NCI-H345 (cell line): ENCODE results near the gene AKAP8.
A peak's percentile ranks its signal among the peaks of the same experiment; 100 is the strongest.

Experiments used
- DNase-seq: peaks from one replicate; lab custom pipeline; 2025; lab: John Stamatoyannopoulos, UW

The AKAP8 gene

DNA sequence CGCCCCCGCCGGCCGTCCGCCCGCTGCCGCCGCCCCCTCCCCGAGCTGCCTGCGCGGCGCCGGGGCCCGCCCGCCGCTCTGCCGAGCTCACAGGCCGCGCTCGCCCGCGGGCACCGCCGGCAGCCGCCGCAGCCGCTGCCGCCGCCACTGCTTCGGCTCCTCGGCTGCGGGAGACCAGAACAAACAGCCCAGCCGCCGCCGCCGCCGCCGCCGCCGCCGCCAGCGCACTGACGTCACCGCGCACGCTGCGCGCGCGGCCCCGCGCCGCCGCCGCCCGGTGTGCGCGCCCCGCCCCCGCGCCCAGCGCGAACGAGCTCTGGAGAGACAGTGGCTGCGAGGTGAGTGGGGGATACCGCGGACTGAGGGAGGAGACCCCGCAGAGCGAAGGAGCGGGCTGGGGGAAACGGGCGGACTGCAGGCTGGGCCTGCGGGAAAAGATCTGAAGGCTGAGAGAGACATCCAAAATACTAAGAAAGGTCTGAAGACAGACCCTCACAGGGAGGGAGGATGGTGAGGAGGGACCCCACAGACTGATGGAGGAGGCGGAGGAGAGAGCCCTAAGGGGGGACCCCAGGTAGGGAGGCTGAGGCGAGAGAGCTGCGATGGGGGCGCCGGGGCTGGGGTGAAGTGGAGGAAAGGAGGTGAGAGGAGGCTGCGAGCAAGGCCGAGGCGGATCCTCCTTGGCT lies 47.1 kb downstream of the AKAP8 start, which contains the start of gene BRD4:
TSS of gene BRD4 (minus strand) at position 229 of the 686 bp plus-strand sequence. CDS start 59,440 bp downstream, outside the sequence.
- DNase-seq, result peak; percentile 53

DNA sequence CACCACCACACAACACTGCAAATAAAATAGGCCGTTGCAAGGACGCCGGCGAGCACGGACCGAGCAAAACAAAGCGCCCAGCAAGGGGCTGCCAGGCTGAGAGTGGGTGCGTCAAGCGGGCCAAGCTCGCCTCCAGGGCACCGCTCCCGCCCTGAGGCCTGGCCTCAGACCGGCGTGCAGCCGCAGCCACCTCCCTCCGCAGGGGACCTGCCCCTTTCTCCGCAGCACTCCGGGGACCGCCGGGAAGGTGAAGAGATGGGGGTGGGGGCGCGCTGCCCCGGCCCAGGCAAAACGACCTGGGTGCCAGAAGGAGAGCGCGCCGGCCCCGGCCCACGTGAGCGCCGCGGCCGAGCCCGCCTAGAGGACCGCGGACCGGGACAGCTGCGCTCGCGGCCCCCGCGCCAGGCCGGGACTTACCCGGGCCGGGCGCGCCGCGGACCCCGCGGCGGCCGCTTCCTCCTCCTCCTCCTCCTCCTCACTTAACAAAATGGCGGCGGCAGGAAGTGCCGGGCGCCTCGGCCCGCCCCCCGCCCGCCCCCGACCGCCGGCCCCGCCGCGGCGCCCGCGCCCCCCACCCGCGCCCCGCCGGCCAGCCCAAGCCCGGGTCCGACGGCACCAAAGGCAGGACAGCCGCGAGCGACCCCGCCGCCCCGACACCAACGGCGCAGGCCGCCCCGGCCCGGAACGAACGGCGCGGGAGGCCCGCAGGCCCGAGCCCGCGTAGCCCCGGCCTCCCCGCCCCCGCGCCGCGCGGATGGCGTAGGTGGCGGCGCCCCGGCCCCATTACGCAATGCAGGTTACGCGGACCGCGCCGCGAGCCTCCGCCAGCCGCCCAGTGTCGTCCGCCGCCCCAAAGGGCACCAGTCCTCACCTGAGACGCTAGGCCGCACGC lies 47.9 kb downstream of the AKAP8 start:
- peak; percentile 27 for DNase-seq

DNA sequence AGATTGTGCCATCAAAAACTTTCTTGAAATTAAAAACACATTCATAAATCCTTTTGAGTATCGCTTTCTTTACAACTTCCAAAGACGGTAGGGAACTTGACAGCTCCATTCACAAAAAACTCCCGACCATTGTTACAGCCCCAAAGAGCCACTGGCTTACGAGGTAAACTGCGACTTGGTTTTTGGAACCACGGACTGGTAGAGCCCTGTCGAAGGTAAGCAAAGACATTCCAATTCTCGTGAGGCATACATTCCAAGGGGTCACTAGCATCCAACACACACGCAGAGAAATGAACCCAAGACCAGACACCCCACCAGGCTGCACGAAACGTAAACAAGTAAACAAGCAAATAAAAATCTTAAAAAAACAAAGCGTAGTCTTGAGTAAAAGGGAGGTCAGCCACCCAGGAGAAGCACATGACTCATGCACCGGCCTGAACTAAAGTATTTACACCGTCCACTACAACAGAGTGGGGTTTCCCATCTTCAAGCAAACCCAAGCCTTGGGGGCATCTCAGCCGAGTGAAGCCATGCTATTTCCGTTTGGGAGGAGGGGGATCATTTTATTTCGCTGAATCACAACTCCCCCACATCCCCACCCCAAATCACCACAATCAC lies 48.7 kb downstream of the AKAP8 start:
- no peak for DNase-seq

DNA sequence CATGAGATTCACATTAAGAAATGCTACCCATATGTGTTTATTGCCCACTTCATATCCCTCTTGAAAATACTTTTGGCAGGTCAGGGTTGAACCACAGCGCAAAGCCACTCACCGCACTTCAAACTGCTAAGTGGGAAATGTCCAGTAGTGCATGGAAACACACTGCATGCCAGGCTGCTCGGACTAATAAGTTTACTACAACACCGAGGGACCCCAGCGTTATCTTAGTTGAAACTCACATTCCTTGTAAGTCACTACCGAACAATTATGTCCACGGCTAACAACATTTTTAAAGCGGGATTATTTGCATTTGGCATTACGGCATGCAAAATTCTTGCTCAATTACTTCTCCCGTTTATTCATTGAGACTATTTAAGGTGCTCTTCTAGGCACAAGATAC lies 51.3 kb downstream of the AKAP8 start:
- no peak for DNase-seq

DNA sequence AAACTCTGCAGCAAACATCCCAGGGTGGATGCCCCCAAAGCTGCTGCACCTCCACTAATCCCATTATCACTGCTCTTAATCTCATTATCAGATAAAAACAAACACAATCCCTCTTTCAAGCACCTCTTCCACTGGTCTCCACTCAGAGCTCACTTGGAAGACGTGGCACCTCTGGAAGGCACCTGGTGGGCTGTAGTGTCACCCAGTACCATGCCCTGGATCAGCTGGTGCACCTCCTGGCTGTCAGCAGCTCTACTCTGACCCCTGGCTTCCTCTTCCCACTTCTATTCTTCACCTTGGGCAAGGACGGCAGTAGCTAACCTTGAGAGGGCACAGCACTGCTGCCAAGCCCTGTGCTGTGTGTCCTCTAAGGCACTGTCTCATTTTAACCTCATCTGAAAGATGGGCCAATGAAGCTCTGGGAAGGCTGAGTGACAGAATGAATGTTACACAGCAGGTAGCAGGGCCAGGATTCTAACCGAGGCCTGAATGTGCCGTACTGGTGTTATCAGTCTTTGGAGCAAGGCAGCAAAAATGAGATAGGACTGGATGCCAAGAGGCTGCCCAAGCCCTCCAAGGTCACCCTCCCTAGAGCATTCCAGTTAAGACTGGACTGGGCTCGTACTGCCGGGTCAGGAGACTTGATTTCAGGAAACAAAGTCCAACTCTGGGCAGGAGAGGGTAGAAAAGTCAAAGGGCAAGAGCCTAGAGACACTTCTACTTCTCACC lies 54.6 kb downstream of the AKAP8 start:
- DNase-seq, result no peak

DNA sequence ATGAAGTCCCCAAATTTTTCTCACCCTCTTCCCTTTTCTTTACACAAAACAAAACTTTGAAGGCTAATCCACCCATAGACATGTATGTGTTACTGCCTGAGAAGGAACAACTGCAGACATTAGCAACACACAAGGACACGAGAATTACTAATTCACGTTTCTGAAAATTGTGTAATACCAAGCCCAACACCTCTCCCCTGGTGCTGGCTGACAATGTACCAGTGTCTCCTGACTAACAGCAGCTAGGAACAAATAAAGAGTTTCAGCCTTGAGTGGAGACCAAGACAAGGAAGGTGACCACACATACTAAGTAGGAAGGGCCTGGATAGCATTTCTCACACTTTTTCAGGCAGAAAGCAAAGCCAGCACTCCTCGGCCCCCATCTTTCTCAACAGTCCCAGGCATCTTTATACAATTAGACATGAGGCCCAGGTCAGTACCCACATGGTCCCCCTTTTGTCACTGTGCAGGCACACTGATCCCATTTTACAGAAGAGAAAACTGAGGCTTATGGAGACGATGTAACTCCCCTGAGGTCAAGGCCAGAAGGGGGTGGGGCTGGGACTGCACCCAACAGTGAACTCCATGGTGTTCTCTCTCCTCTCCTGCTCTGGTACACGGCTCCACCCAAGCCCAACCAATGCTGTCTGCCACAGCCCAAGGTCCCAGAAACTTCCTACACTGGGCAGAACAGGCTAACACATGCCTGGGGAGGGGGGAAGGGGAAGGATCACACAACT lies 55.9 kb downstream of the AKAP8 start:
- no peak for DNase-seq

DNA sequence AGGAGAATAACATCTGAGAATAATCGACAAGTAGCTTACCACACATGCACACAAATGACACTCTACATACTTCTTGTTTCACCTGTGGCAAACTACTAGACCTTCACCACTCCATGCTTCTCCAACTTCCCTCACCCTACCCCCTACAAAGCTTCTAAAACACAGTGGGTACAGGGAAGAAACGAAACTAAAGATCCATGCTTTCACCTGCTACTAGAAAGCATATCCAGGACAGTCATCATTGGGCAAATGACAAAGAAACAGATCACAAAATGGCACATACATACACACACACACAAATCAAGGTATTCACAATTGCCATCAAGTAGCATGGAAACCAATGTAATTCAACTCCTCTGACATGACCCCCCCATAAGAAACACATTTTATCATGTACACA lies 57.8 kb downstream of the AKAP8 start:
- no peak for DNase-seq

DNA sequence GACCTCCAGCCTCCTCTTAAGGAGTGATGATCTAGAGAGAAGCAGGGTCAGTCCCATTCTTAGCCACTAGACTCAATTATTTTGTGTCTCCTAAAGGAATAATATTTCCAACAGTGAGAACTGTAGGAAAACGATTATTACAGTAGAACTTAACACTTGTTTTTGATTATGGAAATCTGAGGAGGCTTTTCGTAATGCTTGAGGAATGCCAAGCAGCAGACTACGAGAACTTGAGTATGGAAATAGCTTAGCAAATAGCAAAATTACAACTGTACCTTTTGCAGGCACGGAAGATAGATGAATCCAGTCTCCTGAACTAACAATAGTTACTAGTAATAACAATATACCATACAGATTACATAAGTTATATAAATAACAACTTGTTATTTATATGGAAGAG lies 59.5 kb downstream of the AKAP8 start:
- DNase-seq, result no peak

DNA sequence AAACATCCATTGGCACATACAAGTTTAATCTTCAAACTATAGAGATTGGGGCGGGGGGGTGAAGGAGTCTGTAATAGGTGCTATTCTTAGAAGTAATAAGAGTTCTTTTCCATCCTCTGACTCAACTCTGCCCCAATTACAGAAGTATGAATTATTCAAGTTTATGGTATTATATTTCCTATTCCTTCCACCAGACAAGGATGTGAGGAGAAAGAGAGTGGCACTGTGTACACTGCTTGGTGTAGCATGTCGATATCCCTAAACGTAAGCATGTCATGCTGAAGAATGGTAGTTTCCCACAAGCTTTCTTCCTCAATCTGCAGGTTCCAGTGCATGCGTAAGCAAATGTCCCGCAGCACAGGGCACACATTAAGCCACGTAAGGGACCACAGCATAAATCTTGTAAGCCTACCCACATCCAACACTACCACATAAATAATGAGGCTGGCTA lies 61.3 kb downstream of the AKAP8 start:
- no peak for DNase-seq

DNA sequence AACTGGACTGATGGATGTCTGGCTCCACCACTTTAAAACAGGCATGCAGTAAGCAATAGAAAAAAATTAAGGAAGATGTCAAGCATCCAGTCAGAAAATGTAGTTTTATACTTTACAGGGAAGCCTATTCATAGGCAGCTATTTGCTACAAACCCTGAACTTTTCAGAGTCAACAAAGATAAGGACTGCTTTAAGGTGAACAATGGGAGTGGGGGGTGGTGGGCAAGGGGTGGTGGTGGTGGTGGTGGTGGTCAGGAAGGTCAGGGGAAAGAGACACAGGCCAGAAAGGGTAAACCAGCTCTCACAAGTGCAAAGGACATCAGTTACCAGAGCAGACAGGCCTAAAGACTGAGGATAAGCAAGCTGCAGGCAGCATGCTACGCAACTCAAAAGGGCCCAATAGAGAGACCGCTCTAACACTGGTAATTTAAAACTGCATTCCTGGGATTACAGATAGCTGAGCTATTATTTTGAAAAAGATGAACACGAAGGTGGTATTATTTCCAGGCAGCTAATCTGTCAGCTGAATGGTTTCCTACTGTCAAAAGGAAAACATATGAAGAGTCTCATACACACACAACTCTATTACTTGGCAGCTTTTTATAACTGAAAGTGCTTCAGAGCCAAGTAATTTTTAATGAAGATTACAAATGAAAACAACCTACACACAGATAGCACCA lies 62.1 kb downstream of the AKAP8 start:
- DNase-seq, result no peak

DNA sequence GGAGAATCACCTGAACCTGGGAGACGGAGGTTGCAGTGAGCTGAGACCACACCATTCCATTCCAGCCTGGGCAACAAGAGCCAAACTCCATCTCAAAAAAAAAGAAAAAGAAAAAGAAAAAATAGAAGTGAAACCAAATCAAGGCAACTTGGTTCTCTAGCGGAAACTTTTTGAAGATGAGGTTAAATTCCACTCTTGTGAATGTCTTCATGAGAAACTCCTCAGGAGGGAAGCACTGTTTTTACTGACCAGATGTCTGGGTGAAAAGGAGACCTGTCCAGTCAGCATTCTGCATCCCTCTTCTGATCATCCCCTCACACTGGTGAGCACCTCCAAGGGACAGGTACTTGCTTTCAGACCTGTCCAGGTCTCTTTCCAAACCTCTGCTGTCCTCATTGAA lies 63.1 kb downstream of the AKAP8 start:
- no peak for DNase-seq

DNA sequence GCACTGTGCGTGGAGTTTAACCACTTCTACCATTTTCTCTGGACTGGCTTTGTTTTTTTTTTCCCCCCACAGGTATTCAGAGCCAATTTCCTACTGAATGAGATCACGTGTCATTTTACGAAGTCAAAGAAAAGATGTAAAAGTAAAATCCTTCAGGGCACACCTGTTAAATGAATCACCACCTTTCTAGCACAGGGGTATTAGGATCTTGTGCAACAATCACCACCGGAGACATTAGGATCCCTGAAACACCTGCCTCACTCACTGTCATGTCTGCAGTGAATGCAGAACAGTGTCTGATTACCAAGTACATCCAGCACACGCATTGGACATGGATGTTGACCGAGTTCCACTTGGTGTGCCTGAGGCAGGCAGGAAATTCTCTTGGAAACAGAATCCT lies 64.5 kb downstream of the AKAP8 start:
- DNase-seq, result peak; percentile 48

DNA sequence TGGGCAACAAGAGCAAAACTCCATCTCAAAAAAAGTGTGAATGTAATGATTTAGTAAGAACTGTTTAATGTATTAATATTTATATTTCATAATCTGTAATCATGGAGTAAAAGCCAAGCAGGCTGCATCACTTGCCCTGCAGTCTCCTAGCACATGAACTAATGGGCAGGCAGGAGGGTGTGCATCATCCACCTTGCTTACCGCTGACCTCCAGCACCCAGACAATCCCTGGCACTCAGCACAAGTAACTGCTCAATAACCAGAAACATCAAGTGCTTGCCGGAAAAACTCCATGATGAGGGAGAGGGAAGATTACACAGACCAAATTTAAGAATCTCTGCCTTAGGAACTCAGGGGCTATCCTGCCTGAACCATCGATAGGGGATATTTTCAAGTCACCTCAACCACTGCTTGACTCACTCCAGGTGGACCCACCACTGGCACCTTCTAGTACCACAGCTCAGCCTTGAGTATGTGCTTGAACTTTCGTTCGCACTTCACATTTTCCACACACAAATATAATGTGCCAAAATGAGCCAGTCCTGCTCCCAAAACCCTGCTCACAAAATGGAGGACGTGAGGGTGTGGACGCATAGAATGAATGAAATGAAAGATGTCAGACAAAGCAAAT lies 65.8 kb downstream of the AKAP8 start:
- DNase-seq, result no peak

DNA sequence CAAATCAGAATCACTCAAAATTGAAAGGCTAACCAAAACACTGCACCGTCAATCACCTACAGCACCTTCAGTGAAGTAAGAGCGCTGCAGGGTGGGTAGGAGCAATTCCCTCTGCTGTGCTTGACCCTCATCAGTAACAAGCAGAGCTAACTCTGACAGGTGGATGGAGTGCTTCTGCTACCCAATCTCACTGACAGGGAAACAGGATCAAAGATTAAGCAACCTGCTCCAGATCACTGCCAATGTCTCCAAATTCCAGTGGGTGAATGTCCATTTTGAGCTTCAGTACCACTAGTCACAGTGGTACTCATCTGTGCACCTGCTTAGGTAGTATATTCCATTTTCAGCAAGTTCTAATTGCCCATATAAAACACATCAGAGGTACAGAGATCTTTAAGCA lies 72.4 kb downstream of the AKAP8 start:
- no peak for DNase-seq

DNA sequence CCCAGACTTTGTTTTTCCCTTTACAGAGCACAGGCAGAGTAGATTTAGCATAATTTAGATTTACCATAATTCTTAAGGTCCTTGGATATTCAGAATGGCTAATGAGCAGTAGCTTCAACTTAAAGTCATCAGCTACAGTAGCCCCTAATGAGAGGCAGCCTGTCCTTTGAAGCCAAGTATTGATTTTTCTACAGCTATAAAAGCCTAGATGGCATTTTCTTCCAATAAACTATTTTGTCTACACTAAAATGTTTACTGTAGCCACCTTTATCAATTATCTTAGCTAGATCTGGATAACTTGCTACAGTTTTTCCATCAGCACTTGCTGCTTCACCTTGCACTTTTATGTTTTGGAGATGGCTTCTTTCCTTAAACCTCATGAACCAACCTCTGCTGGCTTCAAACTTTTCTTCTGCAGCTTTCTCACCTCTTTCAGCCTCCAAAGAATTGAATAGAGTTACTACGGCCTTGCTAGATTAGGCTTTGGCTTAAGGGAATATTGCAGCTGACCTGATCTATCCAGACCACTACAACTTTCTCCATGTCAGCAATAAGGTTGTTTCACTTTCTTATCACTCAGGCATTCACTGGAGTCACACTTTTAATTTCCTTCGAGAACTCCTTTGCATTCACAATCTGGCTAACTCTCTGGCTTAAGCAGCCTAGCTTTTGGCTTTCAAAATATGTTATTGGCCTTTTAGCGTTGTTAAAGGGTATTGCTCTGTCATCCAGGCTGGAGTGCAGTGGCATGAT lies 73.8 kb downstream of the AKAP8 start:
- DNase-seq, result no peak

DNA sequence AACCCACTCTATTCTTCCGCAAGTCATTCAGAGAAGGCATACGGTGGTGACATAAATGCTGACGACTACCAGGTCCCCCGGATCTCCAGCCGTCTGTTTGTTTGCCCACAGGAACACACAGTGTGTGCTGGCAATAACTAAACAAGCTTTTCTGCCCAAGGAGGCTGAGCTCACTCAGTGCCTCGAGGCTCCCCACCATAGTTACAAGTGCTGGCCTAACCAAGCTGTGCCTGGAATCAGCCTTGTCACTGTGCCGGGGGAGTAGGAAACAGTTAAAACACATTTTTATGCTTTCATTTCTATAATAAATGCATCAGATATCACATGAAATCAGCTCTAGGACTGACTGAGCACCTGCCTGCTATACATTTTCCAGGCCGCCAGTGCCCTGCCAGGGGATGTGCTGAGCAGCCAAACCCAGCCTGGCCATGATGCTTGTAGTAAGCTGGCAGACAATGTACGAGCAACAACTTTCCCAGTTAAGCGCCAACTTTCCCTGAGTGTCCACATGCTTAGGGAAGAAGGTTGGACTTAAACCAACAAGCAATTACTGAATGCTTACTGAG lies 75.4 kb downstream of the AKAP8 start:
- DNase-seq, result no peak
